GM23338 (cell line): ENCODE measurements around the gene RAB11A. TPM values are rescaled to one million over a fixed set of nuclear protein-coding genes. Genes with fewer than 3 reads are reported as not detected.
A peak's percentile ranks its signal among the peaks of the same experiment; 100 is the strongest.

ENCODE experiments used
- ATAC-seq: fragments of 200-7000 bp; cut with Tn5 transposase; 3 replicates; pipeline ENCODE4 v1.9.1; 2020
- DNase-seq: peaks from one replicate; pipeline ENCODE4 v3.0.0-alpha.2; 2015; ENCODE audit warnings: low spot score
- H2AFZ ChIP-seq: fragments of 200-600 bp; sonication (generic); 2 replicates; pipeline ENCODE4 v1.8.0; 2016; ENCODE audit warnings: antibody characterized with exemption, mild to moderate bottlenecking, moderate library complexity
- H3F3A ChIP-seq: fragments of 200-600 bp; sonication (generic); replicated peaks from 2 replicates; pipeline ENCODE4 v1.8.0; 2017; ENCODE audit warnings: antibody characterized with exemption, mixed run types, low read depth
- H3K27ac ChIP-seq: fragments of 200-600 bp; sonication (generic); 2 replicates; pipeline ENCODE4 v1.6.1; 2016; ENCODE audit warnings: low read depth
- H3K27me3 ChIP-seq: fragments of 200-600 bp; sonication (generic); 2 replicates; pipeline ENCODE4 v1.8.0; 2016; ENCODE audit warnings: mild to moderate bottlenecking, mixed run types, moderate library complexity; ENCODE audit not compliant: insufficient read depth
- H3K36me3 ChIP-seq: fragments of 200-600 bp; sonication (generic); 2 replicates; pipeline ENCODE4 v1.8.0; 2016; ENCODE audit warnings: mild to moderate bottlenecking; ENCODE audit not compliant: insufficient read depth
- H3K4me1 ChIP-seq: fragments of 200-600 bp; sonication (generic); 2 replicates; pipeline ENCODE4 v1.8.0; 2016; ENCODE audit warnings: mild to moderate bottlenecking, moderate library complexity; ENCODE audit not compliant: insufficient read depth
- H3K4me2 ChIP-seq: fragments of 200-600 bp; sonication (generic); 2 replicates; pipeline ENCODE4 v1.7.1; 2017; ENCODE audit warnings: mixed run types
- H3K4me3 ChIP-seq: fragments of 200-600 bp; sonication (generic); 2 replicates; pipeline ENCODE4 v1.6.1; 2016; ENCODE audit warnings: mixed run types
- H3K79me2 ChIP-seq: fragments of 200-600 bp; sonication (generic); replicated peaks from 2 replicates; pipeline ENCODE4 v1.8.0; 2017; ENCODE audit warnings: mild to moderate bottlenecking; ENCODE audit not compliant: insufficient read depth
- H3K9me2 ChIP-seq: fragments of 200-600 bp; sonication (generic); 2 replicates; pipeline ENCODE4 v1.8.0; 2017; ENCODE audit not compliant: insufficient read depth
- H4K20me1 ChIP-seq: fragments of 200-600 bp; sonication (generic); replicated peaks from 2 replicates; pipeline ENCODE4 v1.8.0; 2017; ENCODE audit warnings: mild to moderate bottlenecking; ENCODE audit not compliant: insufficient read depth
- H3K27ac Mint-ChIP-seq: 2 replicates; pipeline ENCODE4 v1.8.0; 2020; ENCODE audit warnings: inconsistent platforms, mild to moderate bottlenecking, moderate library complexity, mixed read lengths
- H3K27me3 Mint-ChIP-seq: 3 replicates; pipeline ENCODE4 v1.8.0; 2022; ENCODE audit warnings: low read depth, mild to moderate bottlenecking, moderate library complexity, mixed read lengths, inconsistent platforms; ENCODE audit not compliant: insufficient read depth, poor library complexity
- H3K36me3 Mint-ChIP-seq: 3 replicates; pipeline ENCODE4 v1.8.0; 2021; ENCODE audit warnings: low read depth, mild to moderate bottlenecking, inconsistent platforms, moderate library complexity, mixed read lengths
- H3K4me1 Mint-ChIP-seq: 3 replicates; pipeline ENCODE4 v1.8.0; 2020; ENCODE audit warnings: mild to moderate bottlenecking, inconsistent platforms, mixed read lengths
- H3K4me3 Mint-ChIP-seq: 3 replicates; pipeline ENCODE4 v1.8.0; 2021; ENCODE audit warnings: moderate library complexity, mild to moderate bottlenecking, inconsistent platforms, mixed read lengths
- H3K9me3 Mint-ChIP-seq: 3 replicates; pipeline ENCODE4 v1.8.0; 2020; ENCODE audit warnings: moderate library complexity, mild to moderate bottlenecking, inconsistent platforms, mixed read lengths
- CREB1 ChIP-seq: fragments of 250-450 bp; sonication (Bioruptor Pico); IDR thresholded peaks from 2 replicates; pipeline ENCODE4 v1.5.0; 2020; ENCODE audit warnings: low read depth, mild to moderate bottlenecking, moderate library complexity
- EZH2 ChIP-seq: fragments of 200-600 bp; sonication (generic); IDR thresholded peaks from one replicate; pipeline ENCODE4 v1.8.0; 2017; ENCODE audit warnings: antibody characterized with exemption, mild to moderate bottlenecking, low read depth; ENCODE audit not compliant: unreplicated experiment
- NANOG ChIP-seq: IDR thresholded peaks from 2 replicates; pipeline ENCODE4 v1.6.1; 2016; ENCODE audit warnings: antibody characterized with exemption, borderline replicate concordance
- POLR2AphosphoS5 ChIP-seq: IDR thresholded peaks from 2 replicates; pipeline ENCODE4 v1.6.1; 2016; ENCODE audit warnings: antibody characterized with exemption, low read depth
- STAT1 ChIP-seq: IDR thresholded peaks from one replicate; pipeline ENCODE4 v1.6.1; 2016; ENCODE audit warnings: antibody characterized with exemption; ENCODE audit not compliant: unreplicated experiment
- ZNF114 ChIP-seq: fragments of 250-450 bp; sonication (Bioruptor Pico); IDR thresholded peaks from 2 replicates; pipeline ENCODE4 v1.5.0; 2020; ENCODE audit warnings: mild to moderate bottlenecking, moderate library complexity
- ZNF331 ChIP-seq: fragments of 250-450 bp; sonication (Bioruptor Pico); IDR thresholded peaks from 2 replicates; pipeline ENCODE4 v1.5.0; 2020; ENCODE audit warnings: low read depth, mild to moderate bottlenecking, moderate library complexity
- polyA plus RNA-seq: library from polyadenylated mRNA; unstranded; fragments of >200 nt; fragmentation: Nextera tagmentation; extraction: Ambion mirVana; gene quantifications from 2 replicates; pipeline ENCODE4 v1.2.1, GENCODE V29; 2016
- total RNA-seq: library from RNA; depleted of rRNA; stranded (reverse); fragments of >200 nt; shearing (Covaris generic); gene quantifications from 2 replicates; pipeline ENCODE4 v1.2.3, GENCODE V29; 2014
- TF ChIP-seq, protein P1 (sequence below): IDR thresholded peaks from 2 replicates; pipeline ENCODE4 v1.6.1; 2016; ENCODE audit warnings: antibody characterized with exemption
- TF ChIP-seq, protein P2 (sequence below), 2 experiments: fragments of 200-600 bp in 1 of 2; sonication (generic) in 1 of 2; conservative IDR thresholded peaks; 2 replicates each; pipeline versions ENCODE4 v1.5.1 to v1.6.1; 2016 to 2017; ENCODE audit warnings: antibody characterized with exemption in 2 of 2, low read depth in 2 of 2, mild to moderate bottlenecking in 2 of 2, moderate library complexity in 1 of 2

Gene RAB11A
- total and polyA plus RNA-seq, 2 experiments from 2014 or later: 251 to 369 TPM

DNA sequence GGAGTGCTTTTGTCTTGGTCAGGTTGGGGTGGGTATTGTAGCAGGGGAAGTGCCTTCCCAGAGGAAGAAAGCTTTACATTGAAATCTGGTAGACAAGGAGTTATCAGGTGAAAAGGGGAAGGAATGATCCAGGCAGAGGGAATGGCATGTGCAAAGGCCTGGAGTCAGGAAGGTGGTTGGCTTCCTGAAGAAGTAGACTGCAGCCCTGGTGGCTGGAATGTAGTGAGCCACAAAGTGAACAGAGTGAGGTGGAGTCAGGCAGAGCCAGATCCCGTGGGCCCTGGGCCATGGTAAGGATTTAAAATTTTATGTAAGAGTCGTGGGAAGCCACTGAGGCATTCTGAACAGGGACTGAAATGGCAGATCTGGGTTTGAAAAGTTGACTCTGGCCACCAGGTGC is 58.3 kb downstream of the RAB11A start (continued):
- TF ChIP-seq NANOG: no peak
- TF ChIP-seq, protein P1, sequence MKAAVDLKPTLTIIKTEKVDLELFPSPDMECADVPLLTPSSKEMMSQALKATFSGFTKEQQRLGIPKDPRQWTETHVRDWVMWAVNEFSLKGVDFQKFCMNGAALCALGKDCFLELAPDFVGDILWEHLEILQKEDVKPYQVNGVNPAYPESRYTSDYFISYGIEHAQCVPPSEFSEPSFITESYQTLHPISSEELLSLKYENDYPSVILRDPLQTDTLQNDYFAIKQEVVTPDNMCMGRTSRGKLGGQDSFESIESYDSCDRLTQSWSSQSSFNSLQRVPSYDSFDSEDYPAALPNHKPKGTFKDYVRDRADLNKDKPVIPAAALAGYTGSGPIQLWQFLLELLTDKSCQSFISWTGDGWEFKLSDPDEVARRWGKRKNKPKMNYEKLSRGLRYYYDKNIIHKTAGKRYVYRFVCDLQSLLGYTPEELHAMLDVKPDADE: no peak

DNA sequence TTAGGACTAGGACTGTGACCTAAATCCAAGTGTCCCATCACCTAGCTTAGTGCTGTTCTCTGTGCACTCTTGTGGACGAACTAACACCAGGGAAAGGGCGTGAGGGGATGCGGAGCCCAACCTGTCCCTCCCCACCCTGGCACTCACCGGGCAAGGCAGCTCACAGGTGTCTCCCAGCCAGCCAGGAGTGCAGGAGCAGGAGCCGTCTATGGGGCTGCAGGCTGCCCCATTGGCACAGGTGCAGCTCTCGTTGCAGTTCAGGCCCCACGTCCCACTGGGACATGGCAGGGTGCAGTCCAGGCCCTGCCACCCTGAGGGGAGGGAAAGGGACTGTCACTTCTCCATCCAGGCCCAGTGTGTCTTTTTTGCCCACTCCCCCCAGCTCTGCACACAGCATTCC is 60.3 kb downstream of the RAB11A start:
- Mint-ChIP-seq H3K4me3 (no peak overlapping the region), H3K27ac (no peak overlapping the region), H3K36me3 (no peaks in the 10 kb centered on the region), H3K9me3 (no peaks in the 10 kb centered on the region), H3K27me3 (peaks cover 8% of the 10 kb centered on the region), H3K4me1 (peaks cover 11% of the 10 kb centered on the region)
- H3K4me3 ChIP-seq: no peak overlapping the region
- DNase-seq (no peak), ATAC-seq (no peak)
- no peak overlapping the region for H3K27ac ChIP-seq
- H3K79me2 ChIP-seq: no peaks in the 10 kb centered on the region
- H3K9me2 ChIP-seq: no peaks in the 10 kb centered on the region
- no peak for TF ChIP-seq STAT1
- no peak for TF ChIP-seq POLR2AphosphoS5
- no peak for TF ChIP-seq EZH2
- no peak for TF ChIP-seq CREB1 (CRISPR knock-in tag)
- TF ChIP-seq ZNF331 (CRISPR knock-in tag): no peak
- TF ChIP-seq NANOG: no peak
- no peak for TF ChIP-seq ZNF114
- no peaks in the 10 kb centered on the region for H3F3A ChIP-seq
- no peaks in the 10 kb centered on the region for H3K36me3 ChIP-seq
- H2AFZ ChIP-seq: no peak overlapping the region
- H4K20me1 ChIP-seq: no peaks in the 10 kb centered on the region
- H3K4me1 ChIP-seq: no peaks in the 10 kb centered on the region
- H3K4me2 ChIP-seq: no peak overlapping the region
- H3K27me3 ChIP-seq: no peaks in the 10 kb centered on the region

DNA sequence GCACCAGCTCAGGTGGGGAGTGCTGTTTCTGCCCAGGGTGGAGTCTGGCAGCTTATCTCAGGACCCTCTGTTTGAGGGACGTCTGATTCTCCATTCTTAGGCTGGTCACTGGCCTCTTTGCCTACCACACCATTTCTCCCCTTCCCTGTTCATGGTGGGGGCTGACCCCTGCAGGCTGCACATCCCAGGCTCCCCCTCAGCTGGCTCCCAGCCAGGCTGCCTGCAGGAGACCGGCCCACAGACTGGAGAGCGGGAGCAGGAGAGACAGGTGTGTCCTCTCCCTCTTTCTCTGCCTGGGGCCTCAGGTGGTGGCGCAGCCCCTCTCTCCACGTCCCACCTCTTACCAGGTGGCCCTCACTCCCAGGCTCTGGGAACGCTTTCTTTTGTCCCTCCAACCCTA is 60.8 kb downstream of the RAB11A start:
- ATAC-seq: no peak
- H3K9me3 Mint-ChIP-seq: no peaks in the 10 kb centered on the region
- peaks cover 11% of the 10 kb centered on the region for H3K4me1 Mint-ChIP-seq
- peaks cover 8% of the 10 kb centered on the region for H3K27me3 Mint-ChIP-seq
- H3K36me3 Mint-ChIP-seq: no peaks in the 10 kb centered on the region
- H3K27ac Mint-ChIP-seq: peak overlapping the region; percentile 42; the same call in 1 of the 2 replicates
- Histone ChIP-seq H3K27me3 (no peaks in the 10 kb centered on the region), H3K9me2 (no peaks in the 10 kb centered on the region), H2AFZ (no peak overlapping the region), H3K4me2 (no peak overlapping the region), H3K4me3 (no peak overlapping the region), H3K4me1 (no peaks in the 10 kb centered on the region), H3F3A (no peaks in the 10 kb centered on the region), H3K27ac (no peak overlapping the region), H4K20me1 (no peaks in the 10 kb centered on the region), H3K36me3 (no peaks in the 10 kb centered on the region), H3K79me2 (no peaks in the 10 kb centered on the region)
- DNase-seq: no peak
- TF ChIP-seq, protein P2, sequence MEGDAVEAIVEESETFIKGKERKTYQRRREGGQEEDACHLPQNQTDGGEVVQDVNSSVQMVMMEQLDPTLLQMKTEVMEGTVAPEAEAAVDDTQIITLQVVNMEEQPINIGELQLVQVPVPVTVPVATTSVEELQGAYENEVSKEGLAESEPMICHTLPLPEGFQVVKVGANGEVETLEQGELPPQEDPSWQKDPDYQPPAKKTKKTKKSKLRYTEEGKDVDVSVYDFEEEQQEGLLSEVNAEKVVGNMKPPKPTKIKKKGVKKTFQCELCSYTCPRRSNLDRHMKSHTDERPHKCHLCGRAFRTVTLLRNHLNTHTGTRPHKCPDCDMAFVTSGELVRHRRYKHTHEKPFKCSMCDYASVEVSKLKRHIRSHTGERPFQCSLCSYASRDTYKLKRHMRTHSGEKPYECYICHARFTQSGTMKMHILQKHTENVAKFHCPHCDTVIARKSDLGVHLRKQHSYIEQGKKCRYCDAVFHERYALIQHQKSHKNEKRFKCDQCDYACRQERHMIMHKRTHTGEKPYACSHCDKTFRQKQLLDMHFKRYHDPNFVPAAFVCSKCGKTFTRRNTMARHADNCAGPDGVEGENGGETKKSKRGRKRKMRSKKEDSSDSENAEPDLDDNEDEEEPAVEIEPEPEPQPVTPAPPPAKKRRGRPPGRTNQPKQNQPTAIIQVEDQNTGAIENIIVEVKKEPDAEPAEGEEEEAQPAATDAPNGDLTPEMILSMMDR (conservative IDR thresholded peaks at IDR 0.05; ENCODE audit: low read depth in 2 of 2): no peak
- no peak for TF ChIP-seq EZH2
- no peak overlapping the region for H3K4me3 Mint-ChIP-seq
